Activated CD4-positive, alpha-beta T cell treated with anti-CD3 and anti-CD28 coated beads, Interleukin-2, amount 50 U/mL, for 1 hour (primary cell): Measurements from ENCODE around the gene TSPAN5.

ENCODE experiments used
- DNase-seq: peaks from one replicate; pipeline ENCODE4 v3.0.0-alpha.2; 2020

The TSPAN5 gene

DNA sequence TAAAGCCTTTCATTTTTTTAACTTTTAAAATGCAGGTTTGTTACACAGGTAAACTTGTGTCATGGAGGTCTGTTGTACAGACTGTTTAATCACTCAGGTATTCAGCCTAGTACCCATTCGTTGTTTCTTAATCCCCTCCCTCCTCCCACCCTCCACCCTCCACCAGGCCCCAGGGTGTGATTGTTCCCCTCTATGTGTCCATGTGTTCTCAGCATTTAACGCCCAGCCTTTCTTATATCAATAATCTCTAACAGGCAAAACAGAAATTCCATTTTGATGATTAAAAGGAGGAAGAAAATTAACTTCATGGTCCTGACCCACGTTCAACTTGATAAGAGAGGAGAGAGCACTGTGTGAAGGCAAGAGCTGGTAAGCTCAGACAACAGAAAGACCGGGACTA is 75.1 kb downstream of the TSPAN5 start:
- DNase-seq: no peak

DNA sequence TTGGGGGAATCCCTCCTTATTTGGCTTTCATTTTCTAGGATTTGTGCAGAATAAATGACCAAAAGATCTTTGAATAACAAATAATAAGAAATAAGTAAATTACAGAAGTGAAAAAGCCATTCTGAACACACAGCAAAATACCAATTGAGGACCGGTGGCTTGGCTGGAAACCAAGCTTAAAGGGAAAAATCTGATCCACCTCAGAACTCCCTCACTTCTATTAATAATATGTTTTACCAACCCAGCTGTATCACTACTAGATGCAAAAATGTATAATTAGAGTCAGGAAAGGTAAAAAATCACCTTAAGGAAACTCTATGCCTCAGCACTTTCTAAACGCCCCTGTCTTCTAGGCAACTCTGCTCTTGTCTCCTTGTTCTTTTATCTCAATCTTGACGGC is 77.3 kb downstream of the TSPAN5 start:
- no peak for DNase-seq

DNA sequence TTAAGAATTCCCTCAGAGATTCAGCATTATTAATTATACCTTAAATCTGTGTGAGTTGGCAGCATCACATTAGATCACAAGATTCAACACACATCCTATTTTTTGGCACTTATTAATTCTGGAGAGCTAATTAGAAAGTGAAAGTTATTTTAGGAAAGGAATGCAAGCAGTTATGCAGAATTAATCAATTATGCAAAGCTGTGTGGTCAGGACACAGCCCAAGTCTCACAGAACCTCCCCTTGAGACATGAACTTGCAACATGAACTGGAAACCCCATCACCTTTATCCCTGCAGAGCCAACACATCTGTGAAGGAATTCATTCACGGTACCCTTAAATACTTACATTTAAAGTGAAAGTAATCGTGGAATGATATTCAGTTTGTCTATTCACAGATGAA is 80.5 kb downstream of the TSPAN5 start:
- DNase-seq: no peak

DNA sequence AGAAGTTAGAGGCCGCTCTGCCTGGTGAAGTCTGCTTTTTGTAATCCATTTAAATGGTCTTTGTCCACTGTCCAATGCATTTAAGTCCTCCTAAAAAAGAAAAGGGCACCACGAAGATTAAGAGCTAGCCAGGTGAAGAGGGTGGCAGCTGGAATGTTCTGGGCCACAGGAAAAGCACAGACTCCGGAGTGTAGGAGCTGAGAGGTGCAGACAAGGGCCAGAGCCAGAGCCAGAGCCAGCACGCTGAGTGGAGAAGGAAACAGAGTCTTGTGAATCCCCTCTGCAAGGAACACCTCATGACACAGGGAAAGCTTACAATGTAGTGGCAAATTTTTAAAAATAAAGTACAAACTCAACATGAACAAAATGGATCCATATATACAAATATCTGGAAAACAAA is 83.6 kb downstream of the TSPAN5 start:
- DNase-seq: no peak

DNA sequence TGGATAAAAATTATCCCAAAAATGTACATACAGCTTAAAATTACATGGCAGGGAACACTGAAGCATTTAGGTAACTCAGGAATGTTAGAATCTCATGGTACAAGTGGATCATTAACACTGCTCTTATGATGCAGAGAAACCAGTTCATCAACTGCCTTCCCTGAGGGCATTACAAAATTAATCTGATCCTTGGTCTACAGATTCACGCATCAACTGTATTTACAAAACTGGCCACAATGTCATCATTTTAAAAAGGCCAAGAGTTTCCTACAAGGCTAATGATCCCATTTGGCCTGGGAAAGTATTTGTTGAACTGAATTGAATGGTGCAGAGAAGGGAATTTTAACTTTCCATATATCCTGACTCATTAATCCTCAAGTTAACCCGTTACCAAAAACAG is 84.6 kb downstream of the TSPAN5 start:
- no peak for DNase-seq

DNA sequence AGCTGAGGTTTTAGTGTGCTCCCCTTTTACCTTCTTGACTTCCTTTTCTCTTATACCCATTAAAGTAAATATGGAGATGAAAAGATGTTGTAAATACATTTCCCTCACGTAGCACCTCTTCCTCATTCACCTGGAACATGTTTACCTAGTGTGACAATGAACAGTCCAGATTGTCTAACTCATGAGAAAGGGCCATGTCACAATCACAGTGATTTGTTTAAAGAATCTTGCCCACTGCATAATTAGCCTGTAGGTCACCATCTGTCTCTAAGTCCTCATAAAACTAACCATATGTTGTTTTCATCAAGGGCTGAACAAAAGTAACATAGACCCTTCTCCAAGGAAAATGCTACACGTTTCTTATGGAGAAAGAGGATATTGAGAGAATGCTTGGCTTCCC is 85.7 kb downstream of the TSPAN5 start:
- no peak for DNase-seq

DNA sequence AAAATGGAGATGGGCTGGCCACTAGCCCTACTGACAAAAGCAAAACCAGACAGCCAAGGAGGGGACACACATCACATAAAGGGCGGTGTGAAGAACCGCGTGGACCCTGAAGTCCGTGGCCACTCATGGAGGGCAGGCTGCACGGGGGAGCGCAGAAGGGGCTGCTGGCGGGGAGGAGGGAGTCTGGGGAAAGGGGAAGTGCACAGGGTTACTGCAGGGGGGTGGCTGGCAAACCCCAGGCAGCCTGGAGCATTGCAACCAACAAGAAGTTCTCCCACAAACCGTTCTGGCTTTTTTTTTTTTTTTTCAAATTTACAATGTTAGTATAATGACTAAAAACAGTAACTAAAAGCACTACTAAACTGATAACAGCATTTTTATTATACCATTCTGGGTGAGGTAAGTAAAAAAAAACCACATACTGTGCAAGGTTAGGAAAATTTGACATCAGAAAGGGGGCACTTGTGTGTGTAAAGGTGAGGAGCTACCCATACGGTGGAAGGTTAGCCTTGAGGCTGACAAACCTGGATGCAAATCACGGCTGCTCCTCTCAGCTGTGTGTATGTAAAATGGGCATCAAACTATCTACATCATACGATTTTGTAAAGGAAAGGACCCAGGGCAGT is 87.1 kb downstream of the TSPAN5 start:
- DNase-seq: no peak

DNA sequence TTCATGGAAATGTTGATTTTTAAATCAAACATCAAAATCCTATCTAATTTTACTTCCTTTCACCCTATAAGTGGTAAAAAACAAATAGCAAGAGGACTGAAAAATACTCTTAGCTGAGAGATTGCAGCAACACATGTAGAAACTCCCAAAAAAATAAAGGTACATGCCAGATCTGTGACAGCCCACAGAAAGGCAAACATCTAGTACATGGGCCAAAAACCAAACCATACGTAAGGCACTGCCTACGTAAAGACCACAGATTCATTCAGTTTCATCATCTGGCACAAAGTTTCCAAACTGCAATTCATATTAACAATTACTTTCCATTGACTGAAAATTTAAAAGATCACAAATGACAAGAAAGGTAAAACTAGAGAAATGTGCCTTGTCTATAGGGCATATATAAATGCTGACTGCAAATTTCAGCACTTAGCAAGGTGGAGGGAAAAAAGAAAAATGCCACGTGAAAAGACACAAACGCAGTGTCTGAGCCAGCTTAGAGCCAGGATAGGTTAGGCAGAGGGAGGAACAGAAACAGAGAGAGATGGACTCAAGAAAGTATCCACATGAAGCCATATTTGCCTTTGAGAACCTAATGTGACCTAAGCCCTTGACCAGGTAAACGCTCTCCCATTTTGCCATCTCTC is 88.1 kb downstream of the TSPAN5 start:
- DNase-seq: no peak

DNA sequence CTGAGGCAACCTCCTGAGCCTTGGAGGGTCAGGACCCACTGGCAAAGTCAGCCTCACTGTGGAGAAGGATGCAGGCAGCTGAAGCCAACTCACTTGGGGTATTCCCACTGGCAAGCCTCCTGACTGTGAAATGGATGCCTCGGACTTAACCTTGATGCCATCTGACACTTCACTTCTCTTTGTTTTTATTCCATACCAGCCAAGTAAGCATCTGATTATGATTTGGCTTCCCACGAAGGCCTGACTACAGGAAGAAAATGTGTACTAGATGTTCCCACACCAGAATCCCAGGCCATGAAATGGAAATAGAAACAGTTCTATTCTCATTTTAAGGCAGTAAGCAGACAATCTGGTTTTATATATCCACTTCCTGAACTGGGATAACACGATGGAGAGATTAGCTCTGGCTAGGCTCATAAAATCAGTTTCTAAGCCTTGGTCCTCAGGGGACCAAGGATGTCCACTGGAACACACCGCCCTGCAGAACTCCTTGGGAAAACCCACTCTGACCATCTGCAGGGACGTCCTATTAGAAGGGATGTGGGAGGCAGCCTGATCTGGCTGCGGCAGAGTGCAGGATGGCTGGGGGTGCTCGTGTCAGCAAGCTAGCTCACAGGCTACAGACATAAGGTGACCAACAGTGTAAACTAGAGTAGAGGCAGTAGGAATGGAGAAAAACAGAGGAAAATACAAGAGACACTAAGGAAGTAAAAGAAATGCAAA is 89.3 kb downstream of the TSPAN5 start:
- DNase-seq: no peak

DNA sequence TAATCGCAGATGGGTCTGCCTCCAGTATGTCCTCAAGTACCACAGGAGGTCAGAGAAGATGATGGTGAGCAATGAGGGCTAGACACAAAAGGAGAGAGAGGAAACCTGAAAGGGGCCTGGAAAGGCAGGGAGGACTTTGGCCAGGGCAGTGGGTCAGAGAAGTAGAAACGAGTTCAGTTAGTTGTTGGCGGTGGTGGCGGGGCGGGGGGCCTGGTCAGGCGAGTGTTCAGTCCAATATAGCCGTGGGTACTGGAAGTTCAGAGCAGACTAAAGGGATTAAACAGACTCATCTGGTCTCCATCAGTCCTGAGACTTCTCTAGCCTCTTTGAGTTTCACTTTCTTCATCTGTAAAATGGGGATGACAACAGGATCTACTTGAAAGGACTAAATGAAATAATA is 90.8 kb downstream of the TSPAN5 start:
- no peak for DNase-seq

DNA sequence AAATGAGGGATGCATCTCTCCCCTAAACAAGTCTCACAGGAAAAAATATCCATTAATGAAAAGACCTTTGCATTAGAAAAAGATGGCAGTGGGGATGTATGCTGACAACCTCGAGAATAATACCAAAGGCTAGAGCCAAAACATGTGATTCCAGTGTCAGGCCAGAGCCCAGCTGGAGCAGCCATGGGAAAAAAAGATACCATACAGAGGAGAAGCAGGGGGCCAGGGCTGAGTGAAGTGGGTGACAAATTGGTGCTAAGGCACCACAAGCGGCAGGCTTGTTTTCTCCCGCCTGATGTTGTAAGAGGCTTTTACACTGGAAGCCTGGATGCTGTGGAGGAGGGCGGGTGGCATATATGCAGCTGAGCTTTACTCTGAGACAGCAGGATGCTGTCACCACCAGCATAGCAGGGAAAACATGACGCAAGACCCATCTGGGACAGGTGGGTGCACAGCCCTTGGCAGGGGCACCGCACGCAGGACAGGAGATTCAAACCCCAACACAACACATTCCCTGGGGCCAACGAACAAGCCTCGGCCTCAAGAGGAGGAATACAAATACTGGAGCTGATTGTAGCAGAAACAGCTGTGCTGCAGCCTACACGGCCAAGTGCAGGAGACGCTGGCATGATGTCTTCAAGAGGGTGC is 91.9 kb downstream of the TSPAN5 start:
- DNase-seq: no peak

DNA sequence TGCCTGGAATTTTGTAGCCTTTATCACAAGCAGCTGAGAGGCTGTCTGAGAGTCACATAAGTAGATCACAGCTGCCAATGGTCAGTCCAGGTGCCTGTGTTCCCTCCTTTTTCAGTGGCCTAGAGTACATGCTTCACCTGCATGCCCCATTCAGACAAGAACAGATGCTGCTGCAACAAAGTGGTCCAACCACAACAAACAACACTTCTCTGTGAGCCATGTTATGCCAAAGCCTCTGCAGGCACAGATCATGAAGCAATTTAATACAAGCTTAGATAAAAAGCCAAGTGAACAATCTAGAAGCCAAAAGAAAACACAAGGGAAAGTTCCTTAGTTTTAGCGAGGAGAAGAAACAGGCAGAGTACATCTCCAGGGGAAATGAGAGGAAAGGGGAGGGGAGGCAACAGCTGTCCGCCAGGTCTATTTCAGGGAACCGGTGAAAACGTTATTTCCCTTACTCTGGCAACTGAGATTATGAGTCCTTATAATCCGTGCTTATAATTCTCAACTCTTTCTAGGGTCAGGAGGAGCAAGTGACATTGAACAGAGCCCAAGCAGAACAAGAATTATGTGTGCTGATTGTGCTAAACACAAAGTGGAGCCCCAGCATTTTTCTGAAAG is 92.6 kb downstream of the TSPAN5 start:
- DNase-seq: no peak

DNA sequence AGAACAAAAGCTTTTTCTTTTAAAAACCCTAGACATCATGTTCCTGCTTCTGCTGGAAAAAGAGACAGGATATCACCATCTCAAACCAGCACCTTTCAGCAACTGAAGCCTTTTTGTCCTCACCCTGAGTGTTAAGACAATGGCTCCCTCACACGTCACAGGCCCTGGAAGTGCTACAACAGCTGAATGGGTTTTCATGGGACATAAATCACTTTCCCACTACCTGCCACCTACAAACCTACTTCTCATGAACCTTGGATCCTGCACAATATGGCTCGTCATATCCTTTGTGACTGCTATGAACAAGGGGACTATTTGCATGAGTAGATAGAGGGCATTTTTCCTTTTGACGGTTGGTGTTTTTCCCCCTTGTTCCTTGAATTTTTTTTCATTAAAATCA is 93.6 kb downstream of the TSPAN5 start:
- DNase-seq: no peak

DNA sequence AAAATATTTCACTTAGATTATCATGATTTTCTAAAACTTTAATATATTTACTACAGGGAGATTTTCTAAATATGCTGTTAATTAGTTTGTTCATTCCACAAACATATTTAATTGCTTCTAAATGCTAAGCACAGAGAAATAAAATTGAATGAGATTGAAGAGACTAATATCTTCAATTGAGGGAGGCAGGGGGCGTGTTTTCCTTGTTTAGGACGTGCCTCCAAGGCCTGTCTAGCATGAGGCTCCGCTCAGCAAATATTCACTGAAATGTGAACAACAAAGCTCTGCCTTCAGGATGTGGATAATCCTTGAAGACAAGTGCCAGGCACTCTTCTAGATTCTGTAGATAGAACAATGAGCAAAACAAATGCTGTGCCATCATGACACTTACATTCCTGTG is 98.1 kb downstream of the TSPAN5 start:
- no peak for DNase-seq

DNA sequence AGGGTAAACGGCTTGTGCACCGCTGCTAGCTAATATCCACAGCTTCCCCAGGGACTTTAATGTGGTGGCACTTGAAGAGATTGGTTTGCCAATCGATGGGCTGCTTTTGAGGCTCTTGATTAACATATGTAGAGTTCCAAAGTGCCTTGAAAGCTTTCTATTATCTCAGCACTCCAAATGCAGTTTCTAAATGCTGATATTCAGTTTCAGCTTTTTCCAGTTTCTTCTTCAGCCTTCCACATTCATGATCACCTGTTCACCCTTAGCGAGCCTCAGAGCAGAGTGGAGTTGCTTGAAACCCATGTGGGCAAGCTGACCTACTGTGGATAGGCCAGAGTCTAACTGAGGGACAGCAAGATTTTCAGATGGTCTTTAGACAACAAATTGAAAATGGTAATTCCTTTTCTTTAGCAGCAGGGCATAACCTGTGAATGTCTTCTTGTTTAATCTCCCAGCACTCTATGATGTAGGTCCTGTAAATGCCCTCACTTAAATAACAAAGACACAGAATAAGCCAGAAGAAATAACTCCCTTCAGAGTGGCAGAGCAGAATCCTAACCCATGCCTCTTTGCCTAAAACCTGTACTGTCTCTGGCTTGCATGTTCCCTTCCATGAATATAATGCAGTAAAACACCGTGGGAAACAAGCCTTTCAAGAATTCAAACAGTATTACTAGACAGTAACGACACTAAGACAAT is 99.8 kb downstream of the TSPAN5 start:
- no peak for DNase-seq

DNA sequence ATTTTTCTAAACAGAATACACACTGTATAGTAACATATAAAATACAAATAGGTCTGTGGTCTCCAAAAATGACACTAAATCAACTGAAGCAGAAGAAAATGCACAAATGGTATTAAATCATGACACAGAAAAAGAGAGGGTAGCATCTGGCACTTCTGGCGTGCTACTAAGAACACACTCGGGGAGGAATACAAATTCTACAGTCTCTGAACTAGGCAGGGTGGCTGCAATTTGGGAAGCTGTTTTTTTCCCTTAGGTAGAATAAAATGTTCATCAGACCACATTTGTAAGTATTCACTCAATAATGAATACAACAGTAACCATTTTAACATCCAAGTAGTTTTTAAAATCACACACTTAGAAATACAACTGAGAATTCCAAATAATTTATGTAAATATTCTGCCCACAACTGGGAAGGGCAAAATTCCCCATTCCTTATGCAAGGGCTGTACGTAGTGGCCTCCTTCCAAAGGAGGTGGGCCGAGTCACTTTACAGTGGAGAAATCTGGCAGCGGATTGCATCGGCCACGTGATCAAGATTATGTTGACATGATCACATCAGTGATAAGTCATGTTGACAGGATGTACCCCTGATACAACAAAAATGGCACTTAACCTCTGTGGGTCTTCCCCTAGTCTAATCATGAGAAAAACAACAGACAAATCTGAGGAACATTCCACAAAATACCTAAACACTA is 101.1 kb downstream of the TSPAN5 start:
- DNase-seq: no peak

DNA sequence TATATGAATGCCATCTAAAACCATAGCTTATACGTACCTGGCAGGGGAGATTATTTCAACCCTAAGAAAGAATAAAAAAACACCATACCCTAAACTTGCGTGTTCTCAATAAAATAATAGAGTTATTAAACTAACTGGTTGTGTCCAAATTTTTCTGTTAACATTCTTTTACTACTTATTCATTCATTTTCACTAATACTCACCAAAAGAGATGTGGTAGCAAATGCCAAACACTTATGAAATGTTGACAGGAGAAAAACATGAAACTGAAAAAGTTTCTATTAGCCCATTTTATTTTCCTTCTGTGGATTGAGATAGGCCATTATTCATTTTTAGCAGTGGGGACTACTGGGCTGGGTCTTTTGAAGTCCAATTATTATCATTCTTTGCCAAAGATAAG is 102.0 kb downstream of the TSPAN5 start:
- no peak for DNase-seq

DNA sequence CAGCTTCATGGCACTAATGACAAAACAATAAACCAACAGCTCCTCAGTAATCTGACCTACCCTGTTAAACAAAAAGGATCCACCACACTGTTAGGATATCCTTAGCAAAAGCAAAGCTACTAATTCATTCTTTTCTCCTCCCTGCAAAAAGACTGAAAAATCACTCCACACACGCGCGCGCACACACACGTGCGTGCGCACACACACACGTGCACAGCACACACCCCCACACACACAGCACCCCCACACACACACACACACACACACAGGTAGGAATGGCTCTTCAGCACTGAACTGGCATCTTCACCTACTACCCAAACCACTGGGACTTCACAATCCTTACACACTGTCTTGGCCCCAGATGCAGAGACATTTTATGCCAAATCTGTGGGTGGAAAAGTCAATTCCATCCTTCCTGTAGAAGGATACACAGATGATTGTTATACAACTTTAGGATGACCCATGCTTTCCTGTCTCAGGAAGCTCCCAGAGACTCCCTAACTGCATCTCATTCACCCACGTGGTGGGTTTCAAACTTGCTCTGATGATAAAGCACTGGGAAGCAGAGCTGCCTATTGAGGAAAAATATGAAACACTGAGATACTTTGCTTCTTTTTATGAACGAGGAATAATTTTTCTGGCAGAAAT is 102.5 kb downstream of the TSPAN5 start:
- no peak for DNase-seq

DNA sequence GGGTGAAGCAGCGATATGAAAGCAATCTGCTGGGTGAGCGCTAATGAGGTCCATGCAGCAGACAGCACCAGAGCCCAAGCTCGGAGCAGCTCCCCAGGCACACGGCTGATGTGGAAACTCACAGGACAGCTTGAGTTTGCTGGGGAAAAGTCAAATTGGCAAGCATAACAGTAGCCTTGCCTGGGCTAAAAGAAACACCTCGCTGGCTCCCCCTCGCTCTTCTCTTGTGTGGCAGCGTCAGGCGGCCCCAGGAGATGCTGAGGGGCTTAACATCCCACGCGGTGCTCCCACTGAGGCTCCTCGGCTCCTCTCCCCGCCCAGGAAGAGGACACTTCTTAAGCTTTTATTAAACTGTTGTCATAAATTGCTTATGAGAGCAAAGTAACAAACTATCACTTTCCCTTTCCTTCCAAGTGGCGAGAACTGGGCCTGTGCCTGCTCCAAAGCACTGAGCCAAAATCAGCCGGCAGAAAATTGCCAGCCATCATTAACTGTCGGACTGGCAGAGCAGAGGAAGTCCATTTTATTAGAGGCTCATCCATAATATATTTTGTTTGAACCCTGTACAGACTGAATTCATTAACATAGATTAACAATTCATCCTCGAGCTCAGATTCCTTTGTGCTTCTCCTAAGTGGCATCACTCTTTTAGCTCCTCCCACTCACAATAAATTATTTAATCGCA is 111.4 kb downstream of the TSPAN5 start:
- no peak for DNase-seq

DNA sequence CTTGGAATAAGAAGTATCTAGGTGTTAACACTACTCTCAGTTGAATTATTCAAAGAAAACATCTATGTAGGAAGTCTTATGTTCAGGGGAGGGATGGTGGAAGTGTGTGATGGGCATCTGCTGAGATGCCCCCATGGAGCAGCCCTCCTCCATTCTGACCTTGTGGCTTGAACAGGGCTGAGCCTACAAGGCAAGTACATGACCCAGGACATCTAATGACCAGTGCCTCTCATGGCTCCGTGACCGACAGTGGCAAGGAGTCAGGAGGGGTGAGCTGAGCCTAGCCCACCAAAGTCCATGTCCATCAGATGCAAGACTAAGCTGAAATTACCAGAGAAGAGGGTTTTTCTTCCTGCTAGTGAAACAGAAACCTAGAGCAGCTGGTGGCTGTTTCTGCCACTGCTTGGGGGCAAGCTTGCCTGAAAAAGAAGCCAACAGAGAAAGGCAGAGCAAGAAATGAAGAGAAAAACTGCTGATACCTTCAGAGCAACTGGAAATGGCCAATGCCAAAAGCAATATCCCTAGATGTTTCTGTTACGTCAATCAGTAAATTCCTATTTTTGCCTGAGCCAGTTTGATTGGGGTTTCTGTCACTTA is 113.5 kb downstream of the TSPAN5 start:
- DNase-seq: no peak
